Subcutaneous abdominal adipose tissue (tissue), 5 donors: ENCODE data around the gene YES1.
"Not testable (repeated sequence)": the region's sequence is repeated elsewhere in the genome, so short reads cannot be mapped to it uniquely, and the experiment has no call there.

Experiments
- H3K27ac ChIP-seq: one replicate; pipeline ENCODE4 v1.7.0; 2013; ENCODE audit warnings: low read depth, mild to moderate bottlenecking, inconsistent platforms, low read length, moderate library complexity
- H3K27me3 ChIP-seq, 5 donors: one replicate each; pipeline ENCODE4 v1.7.0; 2013; ENCODE audit warnings: low read length in 5 of 5, inconsistent platforms in 1 of 5; ENCODE audit not compliant: control insufficient read depth in 5 of 5, insufficient read depth in 4 of 5
- H3K36me3 ChIP-seq, 5 donors: one replicate each; pipeline ENCODE4 v1.7.0; 2013; ENCODE audit warnings: low read length in 5 of 5; ENCODE audit not compliant: control insufficient read depth in 5 of 5, insufficient read depth in 5 of 5
- H3K4me1 ChIP-seq, 5 donors: one replicate each; pipeline ENCODE4 v1.7.0; 2013; ENCODE audit warnings: low read length in 5 of 5, mild to moderate bottlenecking in 3 of 5, moderate library complexity in 1 of 5; ENCODE audit not compliant: control insufficient read depth in 5 of 5, insufficient read depth in 5 of 5
- H3K4me3 ChIP-seq, 5 donors: one replicate each; pipeline ENCODE4 v1.7.0; 2013; ENCODE audit warnings: low read length in 5 of 5, low read depth in 1 of 5
- H3K9ac ChIP-seq, 5 donors: one replicate each; pipeline ENCODE4 v1.7.0; 2013; ENCODE audit warnings: low read length in 5 of 5, mild to moderate bottlenecking in 4 of 5, moderate library complexity in 3 of 5
- H3K9me3 ChIP-seq, 5 donors: one replicate each; pipeline ENCODE4 v1.7.0; 2013; ENCODE audit warnings: low read length in 5 of 5; ENCODE audit not compliant: control insufficient read depth in 5 of 5
- donor health status: healthy.
- donor health status: healthy.
- donor health status: healthy.
- donor health status: healthy.
- donor health status: healthy.

The YES1 gene

GRCh38 chr18:811182-811891, 705 bp downstream of the YES1 start:
- Histone ChIP-seq H3K27me3 (no peaks in the 10 kb centered on the region), H3K9me3 (peaks cover 0 to 3% (median 0%) of the 10 kb centered on the region in 5 donors), H3K36me3 (no peaks in the 10 kb centered on the region), H3K4me1 (peaks cover 2 to 45% (median 30%) of the 10 kb centered on the region in 5 donors), H3K4me3 (peak overlapping the region; percentile 72 to 92 (median 92)), H3K9ac (peak overlapping the region; percentile 39 to 97 (median 82)), H3K27ac (peak overlapping the region; percentile 96)

GRCh38 chr18:809985-810642, 1.9 kb downstream of the YES1 start:
- H3K9ac ChIP-seq = no peak overlapping the region
- H3K9me3 ChIP-seq = peaks cover 0 to 3% (median 0%) of the 10 kb centered on the region in 5 donors
- H3K36me3 ChIP-seq = no peaks in the 10 kb centered on the region
- no peak overlapping the region for H3K27ac ChIP-seq
- peaks cover 2 to 50% (median 36%) of the 10 kb centered on the region in 5 donors for H3K4me1 ChIP-seq
- H3K27me3 ChIP-seq = no peaks in the 10 kb centered on the region
- peak overlapping the region in 3 of 5 donors; percentile 91 to 92 (median 92) for H3K4me3 ChIP-seq

DNA sequence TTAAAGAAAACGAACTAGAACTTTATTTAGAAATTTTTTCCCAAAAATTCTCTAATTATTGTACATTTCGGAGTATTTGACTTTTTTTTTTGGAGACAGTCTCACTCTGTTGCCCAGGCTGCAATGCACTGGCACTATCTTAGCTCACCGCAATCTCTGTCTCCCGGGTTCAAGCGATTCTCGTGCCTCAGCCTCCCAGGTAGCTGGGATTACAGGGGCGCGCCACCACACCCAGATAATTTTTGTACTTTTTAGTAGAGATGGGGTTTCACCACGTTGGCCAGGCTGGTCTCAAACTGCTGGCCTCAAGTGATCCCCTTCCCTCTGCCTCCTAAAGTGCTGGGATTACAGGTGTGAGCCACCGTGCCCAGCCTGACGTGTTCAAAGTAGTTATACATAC, 2.8 kb downstream of the YES1 start:
- H3K36me3 ChIP-seq, H3K9ac ChIP-seq, H3K9me3 ChIP-seq, H3K27ac ChIP-seq, H3K27me3 ChIP-seq, H3K4me3 ChIP-seq: not testable (repeated sequence)
- peaks cover 2 to 49% (median 39%) of the 10 kb centered on the region in 5 donors for H3K4me1 ChIP-seq

DNA sequence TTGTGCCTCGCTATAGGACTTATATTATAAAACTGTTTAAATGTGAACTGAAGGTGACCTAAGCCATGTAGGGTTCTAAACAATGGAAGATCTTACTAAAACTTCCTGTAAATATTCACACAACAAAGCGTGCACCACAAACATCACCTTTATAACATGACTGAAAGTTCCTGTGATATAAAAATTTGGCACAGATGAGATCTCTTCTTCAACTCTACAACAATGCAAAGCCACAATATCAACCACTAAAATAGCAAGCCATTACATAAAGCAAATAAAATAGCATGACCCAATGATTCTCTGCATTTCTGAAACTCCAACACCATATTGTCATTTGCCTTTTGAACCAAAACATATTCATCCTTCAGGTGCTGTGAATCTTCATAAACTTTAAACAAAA, 3.5 kb downstream of the YES1 start:
- H3K4me3 ChIP-seq = peak overlapping the region in 1 of 5 donors; percentile 0
- no peaks in the 10 kb centered on the region for H3K36me3 ChIP-seq
- no peaks in the 10 kb centered on the region for H3K27me3 ChIP-seq
- H3K27ac ChIP-seq = peak overlapping the region; percentile 9
- peaks cover 2 to 47% (median 39%) of the 10 kb centered on the region in 5 donors for H3K4me1 ChIP-seq
- H3K9me3 ChIP-seq = peaks cover 0 to 3% (median 0%) of the 10 kb centered on the region in 5 donors
- peak overlapping the region in 1 of 5 donors; percentile 19 for H3K9ac ChIP-seq

GRCh38 chr18:808086-808485, 4.0 kb downstream of the YES1 start:
- H3K36me3 ChIP-seq = no peaks in the 10 kb centered on the region
- peaks cover 0 to 3% (median 0%) of the 10 kb centered on the region in 5 donors for H3K9me3 ChIP-seq
- peak overlapping the region; percentile 8 for H3K27ac ChIP-seq
- peak overlapping the region in 4 of 5 donors; percentile 0 to 32 (median 28) for H3K4me3 ChIP-seq
- H3K4me1 ChIP-seq = peaks cover under 1 to 49% (median 36%) of the 10 kb centered on the region in 5 donors
- H3K9ac ChIP-seq = peak overlapping the region in 2 of 5 donors; percentile 19 to 23
- no peaks in the 10 kb centered on the region for H3K27me3 ChIP-seq

DNA sequence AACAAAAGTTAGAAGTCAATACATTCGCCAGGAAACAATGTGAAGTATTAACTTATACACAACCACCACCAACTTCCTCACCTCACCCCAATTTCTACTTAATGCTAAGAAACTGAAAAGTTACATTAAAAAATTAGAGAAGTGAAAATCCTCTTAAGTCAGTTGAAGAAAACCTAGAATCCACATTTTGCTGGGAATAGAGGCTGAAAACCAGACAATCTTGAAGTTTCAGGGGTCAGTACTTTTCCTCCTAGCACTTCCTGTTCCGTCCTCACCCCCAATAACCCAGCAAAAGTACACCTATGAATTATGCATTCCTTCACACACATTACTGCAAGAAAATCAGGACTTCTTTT, 6.3 kb downstream of the YES1 start:
- Histone ChIP-seq H3K27ac (peak overlapping the region; percentile 2), H3K36me3 (no peaks in the 10 kb centered on the region), H3K4me3 (peak overlapping the region in 2 of 5 donors; percentile 1 to 26), H3K4me1 (peaks cover 0 to 45% (median 24%) of the 10 kb centered on the region in 5 donors), H3K9ac (no peak overlapping the region), H3K9me3 (no peaks in the 10 kb centered on the region), H3K27me3 (no peaks in the 10 kb centered on the region)

DNA sequence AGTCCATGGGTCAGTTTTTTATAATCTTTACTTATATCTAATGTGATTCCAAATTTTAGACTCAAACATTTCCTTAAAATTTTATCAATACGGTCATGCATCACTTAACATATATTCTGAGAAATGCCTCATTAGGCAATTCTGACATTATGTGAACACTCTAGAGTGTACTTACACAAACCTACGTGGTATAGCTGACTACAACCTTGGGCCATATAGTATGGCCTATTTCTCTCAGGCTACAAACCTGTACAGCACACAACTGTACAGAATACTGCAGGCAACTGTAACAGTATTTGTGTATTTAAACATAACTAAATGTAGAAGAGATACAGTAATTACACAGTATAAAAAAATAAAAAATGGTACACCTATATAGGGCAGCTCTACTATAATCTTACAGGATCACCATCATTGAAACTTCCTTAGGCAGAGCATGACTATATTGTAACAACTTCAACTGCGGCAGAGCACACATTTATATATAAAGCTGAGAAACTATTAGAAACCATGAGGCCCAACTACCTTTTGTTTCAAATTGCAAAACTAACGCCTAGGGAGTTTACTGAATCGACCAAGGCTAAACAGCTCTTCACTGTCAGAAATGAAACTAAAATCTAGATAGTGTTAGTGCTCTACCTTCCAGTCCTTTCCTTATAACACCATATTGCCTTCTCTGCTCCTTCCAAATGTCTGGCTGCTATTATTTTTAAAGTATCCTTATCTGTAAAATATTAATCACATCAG, 6.9 kb downstream of the YES1 start:
- Histone ChIP-seq H3K27me3 (no peaks in the 10 kb centered on the region), H3K27ac (peak overlapping the region; percentile 2), H3K4me3 (peak overlapping the region in 3 of 5 donors; percentile 1 to 26 (median 19)), H3K9me3 (no peaks in the 10 kb centered on the region), H3K4me1 (peaks cover 0 to 43% (median 19%) of the 10 kb centered on the region in 5 donors), H3K9ac (peak overlapping the region in 1 of 5 donors; percentile 44), H3K36me3 (no peaks in the 10 kb centered on the region)

DNA sequence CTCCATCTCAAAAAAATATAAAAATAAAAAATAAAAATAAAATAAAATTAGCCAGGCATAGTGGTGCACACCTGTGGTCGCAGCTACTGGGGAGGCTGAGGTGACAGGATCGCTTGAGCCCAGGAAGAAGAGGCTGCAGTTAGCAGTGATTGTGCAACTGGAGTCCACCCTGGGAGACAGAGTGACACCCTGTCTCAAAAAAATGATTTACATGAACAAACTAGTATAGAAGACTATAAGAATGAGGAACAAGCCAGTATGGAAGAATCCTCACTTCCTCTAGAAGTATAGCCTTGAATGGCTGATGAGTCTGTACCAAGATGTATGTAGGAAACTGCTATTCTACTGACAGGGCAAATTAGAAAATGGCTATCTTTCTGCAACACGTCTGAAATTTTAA, 10.9 kb downstream of the YES1 start:
- peaks cover 0 to 20% (median 10%) of the 10 kb centered on the region in 5 donors for H3K4me1 ChIP-seq
- no peak overlapping the region for H3K4me3 ChIP-seq
- H3K27ac ChIP-seq = no peak overlapping the region
- no peaks in the 10 kb centered on the region for H3K9me3 ChIP-seq
- H3K36me3 ChIP-seq = no peaks in the 10 kb centered on the region
- no peak overlapping the region for H3K9ac ChIP-seq
- H3K27me3 ChIP-seq = no peaks in the 10 kb centered on the region

GRCh38 chr18:799943-800342, 12.1 kb downstream of the YES1 start:
- H3K27ac ChIP-seq = no peak overlapping the region
- no peaks in the 10 kb centered on the region for H3K27me3 ChIP-seq
- no peaks in the 10 kb centered on the region for H3K36me3 ChIP-seq
- H3K9ac ChIP-seq = no peak overlapping the region
- H3K9me3 ChIP-seq = no peaks in the 10 kb centered on the region
- no peak overlapping the region for H3K4me3 ChIP-seq
- H3K4me1 ChIP-seq = peaks cover 0 to 13% (median 3%) of the 10 kb centered on the region in 5 donors

- H3K27ac ChIP-seq, H3K4me3 ChIP-seq, H3K9me3 ChIP-seq, H3K36me3 ChIP-seq, H3K9ac ChIP-seq, H3K4me1 ChIP-seq, H3K27me3 ChIP-seq: not testable (repeated sequence)
Observed at GRCh38 chr18:795383-795782, 16.7 kb downstream of the YES1 start.
